Measurements from ENCODE around the gene CELSR1.

The CELSR1 gene

DNA sequence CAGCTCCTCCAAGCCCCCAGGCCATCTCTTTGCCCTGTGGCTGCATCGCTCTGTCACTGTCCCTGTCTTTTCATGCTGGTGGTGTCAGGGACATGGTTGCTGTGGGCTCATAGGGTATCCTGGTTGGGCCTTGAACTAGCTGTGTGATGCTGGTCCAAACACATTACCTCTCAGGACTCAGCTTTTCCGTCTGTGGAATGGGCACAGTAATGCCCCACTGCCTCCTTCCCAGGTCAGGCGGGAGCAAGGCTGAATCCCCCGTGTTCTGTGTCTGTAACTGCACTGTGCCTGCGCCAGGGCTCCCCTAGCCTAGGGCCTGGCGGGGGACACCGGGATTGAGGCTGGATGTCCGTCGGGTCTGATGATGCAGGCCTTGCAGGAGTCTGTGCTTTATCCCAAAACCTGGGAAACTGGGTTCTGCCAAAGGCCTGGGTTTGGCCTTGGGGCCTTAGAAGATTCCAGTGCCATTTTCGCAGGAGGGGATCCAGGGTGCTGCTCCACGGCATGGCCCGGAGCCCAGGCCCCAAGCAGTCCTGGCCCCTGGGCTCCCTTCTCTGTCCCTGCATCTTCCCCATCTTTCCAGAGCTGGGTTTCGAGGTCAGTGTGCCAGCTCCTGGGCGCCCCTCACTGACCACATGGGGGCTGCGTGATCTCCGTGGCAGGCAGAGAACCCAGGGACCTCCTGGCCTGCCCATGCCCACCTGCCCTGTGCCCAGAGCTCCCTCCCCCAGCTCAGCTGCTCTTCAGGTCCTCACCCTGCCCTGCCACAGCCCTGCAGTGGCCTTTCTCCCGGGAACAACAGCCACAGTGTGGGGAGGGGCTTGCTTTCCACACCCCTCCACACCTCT lies 32.7 kb upstream of the CELSR1 start:
- Histone ChIP-seq H3K4me3 (no peak overlapping the region), H3K27ac (no peak overlapping the region)
- DNase-seq (ENCODE audit: low spot score): no peak
- TF ChIP-seq, protein P1, sequence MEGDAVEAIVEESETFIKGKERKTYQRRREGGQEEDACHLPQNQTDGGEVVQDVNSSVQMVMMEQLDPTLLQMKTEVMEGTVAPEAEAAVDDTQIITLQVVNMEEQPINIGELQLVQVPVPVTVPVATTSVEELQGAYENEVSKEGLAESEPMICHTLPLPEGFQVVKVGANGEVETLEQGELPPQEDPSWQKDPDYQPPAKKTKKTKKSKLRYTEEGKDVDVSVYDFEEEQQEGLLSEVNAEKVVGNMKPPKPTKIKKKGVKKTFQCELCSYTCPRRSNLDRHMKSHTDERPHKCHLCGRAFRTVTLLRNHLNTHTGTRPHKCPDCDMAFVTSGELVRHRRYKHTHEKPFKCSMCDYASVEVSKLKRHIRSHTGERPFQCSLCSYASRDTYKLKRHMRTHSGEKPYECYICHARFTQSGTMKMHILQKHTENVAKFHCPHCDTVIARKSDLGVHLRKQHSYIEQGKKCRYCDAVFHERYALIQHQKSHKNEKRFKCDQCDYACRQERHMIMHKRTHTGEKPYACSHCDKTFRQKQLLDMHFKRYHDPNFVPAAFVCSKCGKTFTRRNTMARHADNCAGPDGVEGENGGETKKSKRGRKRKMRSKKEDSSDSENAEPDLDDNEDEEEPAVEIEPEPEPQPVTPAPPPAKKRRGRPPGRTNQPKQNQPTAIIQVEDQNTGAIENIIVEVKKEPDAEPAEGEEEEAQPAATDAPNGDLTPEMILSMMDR (IDR thresholded peaks at IDR 0.05): no peak

DNA sequence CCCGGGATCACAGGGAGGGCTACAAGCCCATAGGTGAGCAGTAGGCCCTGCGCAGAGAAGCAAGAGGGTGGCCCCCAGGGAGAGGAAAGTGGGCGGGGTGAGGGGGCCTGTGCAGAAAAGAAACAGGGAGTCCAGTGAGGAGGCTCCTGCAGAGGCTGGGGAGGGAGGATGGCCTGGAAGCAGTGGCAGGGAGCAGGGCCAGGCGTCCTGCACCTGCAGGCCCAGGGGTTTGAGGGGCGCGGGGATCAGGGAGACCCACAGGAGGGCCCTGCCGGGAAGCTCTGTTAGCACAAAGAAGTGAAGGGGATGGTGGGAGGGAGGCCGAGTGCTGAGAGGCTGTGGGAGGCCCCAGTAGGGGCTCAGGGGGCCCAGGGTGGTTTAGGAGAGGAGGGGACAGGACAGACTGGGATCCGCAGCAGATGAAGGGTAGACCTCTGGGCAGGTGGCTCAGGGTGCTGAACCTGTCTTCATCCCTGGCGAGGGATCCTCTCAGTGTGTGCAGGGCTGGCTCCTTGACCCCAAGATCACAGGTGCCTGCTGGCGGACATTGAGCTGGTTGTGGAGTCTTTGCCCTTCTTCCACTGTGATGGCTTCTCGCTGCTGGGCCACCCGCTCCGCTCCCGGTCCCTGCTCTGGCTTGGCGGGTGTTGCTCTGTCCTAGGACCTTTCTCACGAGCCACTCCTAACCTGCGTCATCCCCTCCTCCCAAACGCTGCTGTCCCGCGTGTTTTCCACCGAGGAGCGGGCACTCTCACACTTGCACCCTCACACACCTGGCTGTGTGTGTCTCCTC lies 31.8 kb upstream of the CELSR1 start:
- TF ChIP-seq, protein P1 (IDR thresholded peaks at IDR 0.05): no peak
- H3K27ac ChIP-seq: no peak overlapping the region
- no peak overlapping the region for H3K4me3 ChIP-seq
- DNase-seq (ENCODE audit: low spot score): no peak

DNA sequence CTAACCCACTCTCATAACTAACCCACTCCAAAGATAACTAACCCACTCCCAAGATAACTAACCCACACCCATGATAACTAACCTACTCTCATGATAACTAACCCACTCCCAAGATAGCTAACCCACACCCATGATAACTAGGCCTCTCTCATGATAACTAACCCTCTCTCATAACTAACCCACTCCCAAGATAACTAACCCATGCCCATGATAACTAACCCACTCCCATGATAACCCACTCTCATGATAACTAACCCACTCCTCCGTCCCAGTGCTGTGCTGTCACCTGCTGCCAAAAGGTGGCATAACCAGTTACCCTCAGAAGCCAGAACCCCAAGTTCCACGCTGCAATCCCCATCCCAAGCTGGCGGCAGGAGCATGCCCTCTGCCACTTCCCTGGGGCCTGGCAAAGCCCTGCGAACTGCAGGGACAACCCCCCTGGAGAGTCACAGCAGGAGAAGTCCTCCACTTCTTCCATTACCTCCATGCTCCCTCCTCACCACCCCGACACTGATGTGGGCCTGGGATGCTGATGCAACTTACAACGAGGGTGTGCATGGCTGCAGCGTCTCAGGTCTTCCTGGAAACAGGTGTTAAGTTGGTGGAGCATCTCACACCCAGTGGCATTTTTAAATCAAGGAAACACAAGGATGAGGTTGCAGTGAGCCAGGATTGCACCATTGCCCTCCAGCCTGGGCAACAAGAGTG lies 30.8 kb upstream of the CELSR1 start:
- TF ChIP-seq, protein P1 (IDR thresholded peaks at IDR 0.05): no peak
- no peak overlapping the region for H3K27ac ChIP-seq
- no peak for DNase-seq (ENCODE audit: low spot score)
- H3K4me3 ChIP-seq: no peak overlapping the region

DNA sequence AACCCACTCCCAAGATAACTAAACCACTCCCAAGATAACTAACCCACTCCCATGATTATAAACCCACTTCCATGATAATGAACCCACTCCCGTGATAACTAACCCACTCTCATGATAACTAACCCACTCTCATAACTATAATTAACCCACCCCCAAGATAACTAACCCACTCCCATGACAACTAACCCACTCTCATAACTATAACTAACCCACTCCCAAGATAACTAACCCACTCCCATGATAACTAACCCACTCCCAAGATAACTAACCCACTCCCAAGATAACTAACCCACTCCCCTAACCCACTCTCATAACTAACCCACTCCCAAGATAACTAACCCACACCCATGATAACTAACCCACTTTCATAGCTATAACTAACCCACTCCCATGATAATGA lies 30.1 kb upstream of the CELSR1 start:
- TF ChIP-seq, protein P1 (IDR thresholded peaks at IDR 0.05): no peak
- H3K27ac ChIP-seq: no peak overlapping the region
- H3K4me3 ChIP-seq: no peak overlapping the region
- no peak for DNase-seq (ENCODE audit: low spot score)

DNA sequence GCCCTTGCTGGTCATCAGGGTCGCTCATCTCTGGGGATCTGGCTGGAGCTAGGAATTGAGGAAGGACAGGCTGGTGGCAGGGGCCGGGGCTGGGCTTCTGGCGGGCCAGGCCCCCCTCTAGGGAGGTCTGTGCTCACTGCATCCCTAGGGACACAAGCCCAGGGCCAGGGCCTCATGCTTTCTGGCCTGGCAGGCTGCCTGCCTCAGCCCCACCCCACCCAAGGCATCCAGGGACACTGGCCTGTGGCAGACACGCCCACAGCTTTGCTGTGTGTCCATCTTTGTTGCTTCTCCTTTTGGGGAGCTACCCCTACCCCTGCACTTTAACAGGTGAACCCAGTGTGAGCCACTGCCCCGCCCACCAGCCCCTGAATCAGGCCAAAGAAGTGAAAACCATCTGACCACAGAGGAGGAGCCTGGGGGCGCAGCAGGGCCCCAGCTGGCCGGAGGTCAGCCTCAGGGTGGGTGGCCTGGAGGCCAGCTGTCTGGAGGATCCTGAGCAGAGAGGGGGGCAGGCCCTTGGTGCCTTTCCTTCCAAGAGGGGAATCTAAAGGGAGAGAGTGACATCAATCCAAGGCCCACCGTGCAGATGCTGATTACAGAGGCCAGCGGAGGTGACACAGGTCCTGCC lies 26.8 kb upstream of the CELSR1 start:
- Histone ChIP-seq H3K27ac (no peak overlapping the region), H3K4me3 (no peak overlapping the region)
- DNase-seq (ENCODE audit: low spot score): no peak
- TF ChIP-seq, protein P1 (IDR thresholded peaks at IDR 0.05): no peak

DNA sequence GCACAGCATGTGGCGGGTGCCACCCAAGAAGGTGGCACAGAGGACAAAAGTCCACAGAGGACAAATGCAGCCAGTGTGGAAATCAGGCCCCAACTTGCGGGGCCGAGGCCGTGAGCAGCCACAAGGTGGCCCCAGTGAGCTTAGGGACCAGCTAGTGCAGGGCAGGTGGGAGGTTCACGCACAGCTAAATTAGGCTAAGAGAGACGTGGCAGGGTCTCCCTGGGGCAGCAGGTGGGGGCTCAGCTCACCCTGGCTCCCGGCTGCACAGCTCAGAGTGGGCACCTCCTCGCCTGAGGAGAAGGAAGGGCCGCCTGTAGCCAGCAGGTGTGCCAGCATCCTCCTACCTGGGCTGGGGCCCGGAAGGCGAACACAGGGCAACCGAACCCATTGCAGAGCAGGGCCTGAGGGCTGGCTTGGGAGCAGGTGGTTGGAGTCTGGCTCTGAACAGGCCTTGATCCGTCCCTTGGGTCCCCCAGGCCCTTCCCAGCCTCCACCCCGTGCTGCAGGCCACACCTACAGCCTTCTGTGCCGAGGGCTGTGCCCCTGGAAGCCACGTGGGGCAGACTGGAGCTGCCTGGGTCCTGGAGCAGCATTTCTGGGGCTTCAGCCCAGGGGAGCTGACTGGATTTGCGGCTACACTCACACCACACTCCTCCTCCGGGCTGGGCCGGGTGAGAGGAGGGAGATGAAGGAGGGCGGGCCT lies 26.1 kb upstream of the CELSR1 start:
- no peak for DNase-seq (ENCODE audit: low spot score)
- TF ChIP-seq, protein P1 (IDR thresholded peaks at IDR 0.05): peak; percentile 55
- Histone ChIP-seq H3K27ac (no peak overlapping the region), H3K4me3 (no peak overlapping the region)

Data from coronary artery (tissue), 2 donors.